B cell (primary cell): Measurements from ENCODE around the gene HS2ST1. TPM values are rescaled to one million over a fixed set of nuclear protein-coding genes. Genes with fewer than 3 reads are reported as not detected.

ENCODE experiments used
- ATAC-seq: fragments of 200-7000 bp; cut with Tn5 transposase; one replicate; pipeline ENCODE4 v1.10.0; 2021; ENCODE audit warnings: low read depth, mild to moderate bottlenecking, moderate number of reproducible peaks, moderate library complexity
- CTCF ChIA-PET: fragments of 350-600 bp; sonication (Branson Sonifier 250); formaldehyde crosslinking; loops from one replicate; lab custom pipeline; 2021; ENCODE audit warnings: antibody characterized with exemption, inconsistent platforms; lab: Charles Lee
- POLR2A ChIA-PET: fragments of 350-600 bp; sonication (Branson Sonifier 250); formaldehyde crosslinking; loops from one replicate; lab custom pipeline; 2021; ENCODE audit warnings: antibody characterized with exemption; lab: Charles Lee
- DNase-seq: peaks from one replicate; pipeline ENCODE4 v3.0.0; 2013
- H2AFZ ChIP-seq: 2 replicates; pipeline ENCODE4 v1.6.1; 2012; ENCODE audit warnings: mild to moderate bottlenecking, low read depth, low read length; ENCODE audit not compliant: insufficient read depth, poor library complexity, severe bottlenecking
- H3K27ac ChIP-seq, 2 donors: 1 replicate in 1 of 2; 2 replicates in 1 of 2; pipeline ENCODE4 v1.5.1; 2012 to 2013; ENCODE audit warnings: low read length in 2 of 2, mild to moderate bottlenecking in 2 of 2, moderate library complexity in 1 of 2
- H3K27me3 ChIP-seq, 4 experiments: fragments of 200-600 bp in 1 of 4; sonication (generic) in 1 of 4; replicated peaks in 1 of 4; 1 replicate in 2 of 4; 2 replicates in 2 of 4; pipeline versions ENCODE4 v1.6.1 to v1.7.0; 2013 to 2016; ENCODE audit warnings: low read length in 3 of 4, mild to moderate bottlenecking in 2 of 4, mixed read lengths in 1 of 4, moderate library complexity in 1 of 4; ENCODE audit not compliant: insufficient read depth in 4 of 4, control insufficient read depth in 3 of 4; ENCODE audit errors: control extremely low read depth in 1 of 4
- H3K36me3 ChIP-seq, 2 experiments: replicated peaks in 1 of 2; 1 replicate in 1 of 2; 2 replicates in 1 of 2; pipeline versions ENCODE4 v1.6.1 to v1.7.1; 2013; ENCODE audit warnings: low read length in 1 of 2; ENCODE audit not compliant: insufficient read depth in 2 of 2, control insufficient read depth in 1 of 2; ENCODE audit errors: control extremely low read depth in 1 of 2, extremely low read depth in 1 of 2
- H3K4me1 ChIP-seq, 2 donors: fragments of 200-600 bp in 1 of 2; sonication (generic) in 1 of 2; 1 replicate in 1 of 2; 2 replicates in 1 of 2; pipeline versions ENCODE4 v1.5.1 to v1.6.1; 2013 to 2017; ENCODE audit warnings: low read length in 2 of 2; ENCODE audit not compliant: control insufficient read depth in 2 of 2, insufficient read depth in 2 of 2
- H3K4me2 ChIP-seq: replicated peaks from 2 replicates; pipeline ENCODE3; 2012; ENCODE audit warnings: mild to moderate bottlenecking, low read depth, low read length; ENCODE audit not compliant: poor library complexity, severe bottlenecking
- H3K4me3 ChIP-seq, 5 experiments: fragments of 200-600 bp in 1 of 5; sonication (generic) in 1 of 5; 1 replicate in 3 of 5; 2 replicates in 2 of 5; pipeline versions ENCODE4 v1.5.1 to v1.7.0; 2011 to 2016; ENCODE audit warnings: low read length in 4 of 5, mild to moderate bottlenecking in 4 of 5, low read depth in 2 of 5, control low read depth in 1 of 5, moderate library complexity in 1 of 5; ENCODE audit not compliant: insufficient read depth in 1 of 5; ENCODE audit errors: control extremely low read depth in 1 of 5, extremely low read depth in 1 of 5
- H3K79me2 ChIP-seq: fragments of 200-600 bp; sonication (generic); one replicate; pipeline ENCODE4 v1.6.0; 2016; ENCODE audit warnings: low read length; ENCODE audit not compliant: control insufficient read depth, insufficient read depth
- H3K9ac ChIP-seq: fragments of 200-600 bp; sonication (generic); 2 replicates; pipeline ENCODE4 v1.6.1; 2017; ENCODE audit warnings: mild to moderate bottlenecking, low read length, moderate library complexity
- H3K9me3 ChIP-seq, 3 donors: one replicate each; pipeline versions ENCODE4 v1.6.1 to v1.7.1; 2013; ENCODE audit warnings: low read length in 2 of 3; ENCODE audit not compliant: control insufficient read depth in 2 of 3, insufficient read depth in 1 of 3; ENCODE audit errors: control extremely low read depth in 1 of 3
- H4K20me1 ChIP-seq: 2 replicates; pipeline ENCODE4 v1.6.0; 2012; ENCODE audit warnings: mild to moderate bottlenecking, low read length; ENCODE audit not compliant: insufficient read depth, control insufficient read depth, poor library complexity, severe bottlenecking
- H3K27ac Mint-ChIP-seq: one replicate; pipeline ENCODE4 v1.8.0; 2021; ENCODE audit warnings: mixed read lengths
- H3K27me3 Mint-ChIP-seq: one replicate; pipeline ENCODE4 v1.8.0; 2021; ENCODE audit warnings: mixed read lengths
- H3K4me1 Mint-ChIP-seq: one replicate; pipeline ENCODE4 v1.8.0; 2021; ENCODE audit warnings: mixed read lengths
- H3K4me3 Mint-ChIP-seq: one replicate; pipeline ENCODE4 v1.8.0; 2021; ENCODE audit warnings: mixed read lengths
- H3K9me3 Mint-ChIP-seq: one replicate; pipeline ENCODE4 v1.8.0; 2022; ENCODE audit warnings: mixed read lengths; ENCODE audit not compliant: insufficient read depth
- EZH2 ChIP-seq: IDR thresholded peaks from 2 replicates; pipeline ENCODE4 v1.6.1; 2012; ENCODE audit warnings: borderline replicate concordance, low read depth, mild to moderate bottlenecking, moderate library complexity, low read length; ENCODE audit not compliant: insufficient read depth, poor library complexity, severe bottlenecking
- WGBS: methylation state at CpG from one replicate; pipeline ENCODE4 v1.1.5; 2013; ENCODE audit warnings: missing lambda C conversion rate; ENCODE audit not compliant: insufficient coverage; 5-methylcytosine and 5-hydroxymethylcytosine counted together
- intact Hi-C: fragments of 100-400 bp; cut with micrococcal nuclease; formaldehyde crosslinking; loops from one replicate; pipeline ENCODE4 v1.10.0; 2022
- polyA plus RNA-seq: library from polyadenylated mRNA; depleted of rRNA; stranded (reverse); fragments of >200 nt; gene quantifications from 2 replicates; pipeline ENCODE4 v1.2.3, GENCODE V29; 2012
- total RNA-seq, 2 donors: library from RNA; stranded (reverse); fragments of 120-200 nt in 1 of 2; gene quantifications; 1 replicate in 1 of 2; 2 replicates in 1 of 2; pipeline versions ENCODE4 v1.2.3 to v1.2.4, GENCODE V29; 2013 to 2022
- TF ChIP-seq, protein P1 (sequence below): fragments of 200-600 bp; IDR thresholded peaks from one replicate; pipeline ENCODE4 v1.8.0; 2022; ENCODE audit warnings: antibody characterized with exemption, mild to moderate bottlenecking

Gene HS2ST1
- total and polyA plus RNA-seq, 2 donors (not counting 1 experiment from before 2014, with no cell fraction given): 3.0 to 16.9 TPM

DNA sequence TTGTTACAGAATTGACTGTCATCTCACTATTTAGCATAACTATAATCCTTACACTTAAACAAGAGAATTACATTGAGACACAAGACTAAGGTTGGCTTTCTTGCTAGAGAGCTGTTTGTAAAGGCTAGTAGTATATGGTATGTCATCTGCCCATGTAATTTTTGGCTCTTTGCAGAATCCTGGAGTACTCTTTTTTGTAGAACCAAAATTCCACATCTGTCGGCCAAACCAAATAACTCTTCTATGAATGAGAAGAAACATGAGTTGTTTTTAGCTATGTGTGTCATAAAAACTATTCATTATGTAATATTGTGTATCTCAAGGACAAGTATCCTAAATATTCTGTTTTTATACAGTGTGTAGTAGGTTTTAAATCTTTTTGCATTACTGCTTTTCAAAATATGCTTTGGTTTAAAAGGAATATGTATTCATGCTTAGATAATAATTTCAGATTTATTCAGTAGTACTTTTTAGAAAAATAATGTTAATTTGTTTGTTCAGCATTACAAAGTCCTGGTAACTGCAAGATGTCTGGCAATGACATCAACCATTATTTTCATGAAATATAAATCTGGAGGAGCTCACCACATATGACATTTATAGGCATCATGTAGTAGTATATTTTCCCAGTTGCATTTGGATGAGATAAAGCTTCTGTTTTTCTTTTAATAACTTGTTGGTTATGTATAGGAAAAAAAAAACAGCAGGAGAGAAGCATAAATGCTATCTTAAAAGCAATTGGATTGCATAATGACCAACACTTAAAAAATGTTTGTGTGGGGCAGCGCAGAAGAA, 159.8 kb downstream of the HS2ST1 start:
- Histone ChIP-seq H3K79me2 (peaks cover 5% of the 10 kb centered on the region), H2AFZ (no peak overlapping the region), H3K27ac (no peak overlapping the region), H3K9ac (no peak overlapping the region), H3K36me3 (peaks cover 0 to 3% of the 10 kb centered on the region in 2 experiments), H3K9me3 (no peaks in the 10 kb centered on the region), H3K4me1 (no peaks in the 10 kb centered on the region), H3K27me3 (no peaks in the 10 kb centered on the region), H3K4me2 (no peak overlapping the region), H4K20me1 (no peaks in the 10 kb centered on the region), H3K4me3 (no peak overlapping the region)
- Mint-ChIP-seq H3K4me3 (no peak overlapping the region), H3K4me1 (no peaks in the 10 kb centered on the region), H3K27ac (no peak overlapping the region), H3K27me3 (no peaks in the 10 kb centered on the region), H3K9me3 (no peaks in the 10 kb centered on the region)
- CTCF ChIA-PET: interaction anchor here (1.5 to 2.4 kb wide), 2 partner anchors 9 to 10 kb away, joined by 6 to 14 read pairs; no protein-coding TSS in a partner anchor
- TF ChIP-seq EZH2: no peak
- TF ChIP-seq, protein P1, sequence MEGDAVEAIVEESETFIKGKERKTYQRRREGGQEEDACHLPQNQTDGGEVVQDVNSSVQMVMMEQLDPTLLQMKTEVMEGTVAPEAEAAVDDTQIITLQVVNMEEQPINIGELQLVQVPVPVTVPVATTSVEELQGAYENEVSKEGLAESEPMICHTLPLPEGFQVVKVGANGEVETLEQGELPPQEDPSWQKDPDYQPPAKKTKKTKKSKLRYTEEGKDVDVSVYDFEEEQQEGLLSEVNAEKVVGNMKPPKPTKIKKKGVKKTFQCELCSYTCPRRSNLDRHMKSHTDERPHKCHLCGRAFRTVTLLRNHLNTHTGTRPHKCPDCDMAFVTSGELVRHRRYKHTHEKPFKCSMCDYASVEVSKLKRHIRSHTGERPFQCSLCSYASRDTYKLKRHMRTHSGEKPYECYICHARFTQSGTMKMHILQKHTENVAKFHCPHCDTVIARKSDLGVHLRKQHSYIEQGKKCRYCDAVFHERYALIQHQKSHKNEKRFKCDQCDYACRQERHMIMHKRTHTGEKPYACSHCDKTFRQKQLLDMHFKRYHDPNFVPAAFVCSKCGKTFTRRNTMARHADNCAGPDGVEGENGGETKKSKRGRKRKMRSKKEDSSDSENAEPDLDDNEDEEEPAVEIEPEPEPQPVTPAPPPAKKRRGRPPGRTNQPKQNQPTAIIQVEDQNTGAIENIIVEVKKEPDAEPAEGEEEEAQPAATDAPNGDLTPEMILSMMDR: no peak
- no peak for ATAC-seq
- no peak for DNase-seq
- intact Hi-C loops: no loop called here
- POLR2A ChIA-PET: interaction anchor here (1.0 kb wide), 1 partner anchor 17 kb away, joined by 4 read pairs; no protein-coding TSS in a partner anchor
- WGBS: no CpG with 5 or more reads among the region's 2 CpGs

DNA sequence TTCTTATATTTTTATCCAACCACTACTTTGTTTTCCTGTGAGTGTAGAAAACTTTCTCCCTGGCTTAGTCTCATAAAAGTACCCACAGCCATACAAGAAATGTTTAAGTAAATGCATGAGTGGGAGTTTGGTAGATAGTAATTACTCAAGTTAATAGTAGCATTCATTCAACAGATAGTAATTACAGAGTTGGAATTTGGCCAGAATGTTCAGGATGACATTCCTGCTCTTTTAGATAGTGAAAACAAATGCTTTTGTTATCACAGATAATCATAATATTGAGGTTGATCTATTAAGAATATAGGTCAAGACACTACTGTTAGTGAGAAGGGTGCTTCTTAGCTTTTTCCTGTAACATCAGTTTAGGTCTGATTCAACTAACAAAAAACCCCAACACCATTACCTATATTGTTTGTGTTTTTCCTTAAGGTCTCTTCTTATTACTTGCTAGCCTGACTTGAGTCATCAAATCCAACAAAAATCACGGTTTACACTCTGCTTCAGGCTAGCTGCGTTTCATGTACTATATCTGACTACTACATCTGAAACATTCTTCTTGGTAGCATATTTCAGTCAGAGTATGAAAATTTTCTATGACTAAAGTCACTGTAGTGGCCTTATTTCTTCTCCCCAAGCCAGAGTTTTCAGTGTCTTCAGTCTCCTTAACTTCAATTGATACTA, 163.7 kb downstream of the HS2ST1 start:
- H3K4me3 ChIP-seq: no peak overlapping the region
- Mint-ChIP-seq H3K27ac (no peak overlapping the region), H3K4me3 (no peak overlapping the region), H3K9me3 (no peaks in the 10 kb centered on the region), H3K27me3 (no peaks in the 10 kb centered on the region), H3K4me1 (peaks cover 12% of the 10 kb centered on the region)
- no peak overlapping the region for H3K4me2 ChIP-seq
- no peaks in the 10 kb centered on the region for H3K27me3 ChIP-seq
- ChIA-PET POLR2A (no interaction called here), CTCF (no interaction called here)
- no peak overlapping the region for H2AFZ ChIP-seq
- WGBS: no CpG with 5 or more reads among the region's 2 CpGs
- no peaks in the 10 kb centered on the region for H4K20me1 ChIP-seq
- ATAC-seq (no peak), DNase-seq (no peak)
- intact Hi-C loops: no loop called here
- peaks cover 0 to 3% of the 10 kb centered on the region in 2 experiments for H3K36me3 ChIP-seq
- H3K79me2 ChIP-seq: no peaks in the 10 kb centered on the region
- TF ChIP-seq, protein P1: no peak
- TF ChIP-seq EZH2: no peak
- H3K27ac ChIP-seq: no peak overlapping the region
- no peaks in the 10 kb centered on the region for H3K9me3 ChIP-seq
- no peaks in the 10 kb centered on the region for H3K4me1 ChIP-seq
- H3K9ac ChIP-seq: no peak overlapping the region
